SU-DHL-6 (cell line): ENCODE results near the gene FAM110D.

Experiments used
- H2AFZ ChIP-seq: fragments of 200-600 bp; sonication (generic); 2 replicates; pipeline ENCODE4 v1.6.1; 2014; ENCODE audit warnings: low read depth, mild to moderate bottlenecking, moderate library complexity, mixed read lengths, antibody characterized with exemption, low read length; ENCODE audit not compliant: severe bottlenecking
- H3F3A ChIP-seq: fragments of 200-600 bp; shearing (Covaris generic); 2 replicates; pipeline ENCODE4 v1.6.0; 2016; ENCODE audit warnings: antibody characterized with exemption, mild to moderate bottlenecking; ENCODE audit not compliant: insufficient read depth
- H3K27ac ChIP-seq: fragments of 200-600 bp; sonication (generic); 2 replicates; pipeline ENCODE4 v1.5.1; 2016; ENCODE audit warnings: low read depth, mild to moderate bottlenecking, low read length, moderate library complexity, mixed read lengths
- H3K27me3 ChIP-seq: fragments of 200-600 bp; sonication (generic), shearing (Covaris generic); 2 replicates; pipeline ENCODE4 v1.6.0; 2014; ENCODE audit warnings: mild to moderate bottlenecking, low read length
- H3K36me3 ChIP-seq: fragments of 200-600 bp; sonication (generic); 2 replicates; pipeline ENCODE4 v1.6.1; 2014; ENCODE audit warnings: mild to moderate bottlenecking, low read length, mixed read lengths
- H3K4me2 ChIP-seq: fragments of 300-600, 200-600 bp; shearing (Covaris generic), sonication (generic); 2 replicates; pipeline ENCODE4 v1.6.0; 2014; ENCODE audit warnings: low read length, low read depth, mild to moderate bottlenecking; ENCODE audit not compliant: poor library complexity, severe bottlenecking
- H3K4me3 ChIP-seq: fragments of 200-600 bp; sonication (generic); 2 replicates; pipeline ENCODE4 v1.5.1; 2014; ENCODE audit warnings: antibody characterized with exemption, low read length, mild to moderate bottlenecking, mixed read lengths; ENCODE audit not compliant: insufficient read depth, poor library complexity, severe bottlenecking
- H3K79me2 ChIP-seq: fragments of 200-600 bp; sonication (generic); 2 replicates; pipeline ENCODE4 v1.6.1; 2014; ENCODE audit warnings: mild to moderate bottlenecking, low read length, moderate library complexity; ENCODE audit not compliant: insufficient read depth
- H3K9ac ChIP-seq: fragments of 200-600 bp; sonication (generic); 2 replicates; pipeline ENCODE4 v1.7.0; 2014; ENCODE audit warnings: mild to moderate bottlenecking, low read length
- H3K9me2 ChIP-seq: fragments of 200-600 bp; sonication (generic); replicated peaks from 2 replicates; pipeline ENCODE4 v1.6.1; 2014; ENCODE audit warnings: low read length; ENCODE audit not compliant: insufficient read depth
- H3K9me3 ChIP-seq: fragments of 200-600 bp; sonication (generic); 2 replicates; pipeline ENCODE4 v1.6.1; 2014; ENCODE audit warnings: low read length, mixed read lengths; ENCODE audit not compliant: insufficient read depth
- H4K20me1 ChIP-seq: fragments of 200-600 bp; sonication (generic); 2 replicates; pipeline ENCODE4 v1.6.1; 2014; ENCODE audit warnings: low read depth, mild to moderate bottlenecking, antibody characterized with exemption, low read length, moderate library complexity, mixed read lengths
- CTCF ChIP-seq: fragments of 200-600 bp; sonication (generic); IDR thresholded peaks from one replicate; pipeline ENCODE4 v1.5.1; 2017; ENCODE audit warnings: antibody characterized with exemption, mild to moderate bottlenecking, low read length, moderate library complexity; ENCODE audit not compliant: insufficient read depth, poor library complexity, severe bottlenecking
- EZH2phosphoT487 ChIP-seq: fragments of 200-600 bp; sonication (generic), shearing (Covaris generic); conservative IDR thresholded peaks from 2 replicates; pipeline ENCODE4 v1.6.1; 2018; ENCODE audit warnings: mild to moderate bottlenecking, antibody characterized with exemption, low read length, moderate library complexity, mixed read lengths

Gene FAM110D

GRCh38 chr1:26195805-26196204 is 36.9 kb downstream of the FAM110D start:
- no peaks in the 10 kb centered on the region for H3K9me3 ChIP-seq
- no peaks in the 10 kb centered on the region for H3K36me3 ChIP-seq
- H3K79me2 ChIP-seq, result no peaks in the 10 kb centered on the region
- H3K4me2 ChIP-seq, result no peak overlapping the region
- no peaks in the 10 kb centered on the region for H3K27me3 ChIP-seq
- no peaks in the 10 kb centered on the region for H3F3A ChIP-seq
- no peak for TF ChIP-seq CTCF
- TF ChIP-seq EZH2phosphoT487, result no peak
- H3K27ac ChIP-seq, result no peak overlapping the region
- H4K20me1 ChIP-seq, result no peaks in the 10 kb centered on the region
- H3K9ac ChIP-seq, result no peak overlapping the region
- H2AFZ ChIP-seq, result no peak overlapping the region
- H3K9me2 ChIP-seq, result no peaks in the 10 kb centered on the region
- H3K4me3 ChIP-seq, result no peak overlapping the region

GRCh38 chr1:26197301-26197700 is 38.4 kb downstream of the FAM110D start:
- Histone ChIP-seq H3K9me3 (no peaks in the 10 kb centered on the region), H3K27me3 (no peaks in the 10 kb centered on the region), H3F3A (no peaks in the 10 kb centered on the region), H3K79me2 (no peaks in the 10 kb centered on the region), H3K36me3 (no peaks in the 10 kb centered on the region), H2AFZ (no peak overlapping the region), H3K9ac (no peak overlapping the region), H3K4me2 (no peak overlapping the region), H3K9me2 (no peaks in the 10 kb centered on the region), H3K27ac (no peak overlapping the region), H4K20me1 (no peaks in the 10 kb centered on the region), H3K4me3 (no peak overlapping the region)
- TF ChIP-seq EZH2phosphoT487 (no peak), CTCF (no peak)

- H3K9me3 ChIP-seq, result no peaks in the 10 kb centered on the region
- H3K27ac ChIP-seq, result no peak overlapping the region
- H3K79me2 ChIP-seq, result no peaks in the 10 kb centered on the region
- no peaks in the 10 kb centered on the region for H3K9me2 ChIP-seq
- H3K36me3 ChIP-seq, result no peaks in the 10 kb centered on the region
- no peaks in the 10 kb centered on the region for H3F3A ChIP-seq
- no peak overlapping the region for H3K9ac ChIP-seq
- no peaks in the 10 kb centered on the region for H4K20me1 ChIP-seq
- H2AFZ ChIP-seq, result no peak overlapping the region
- no peak overlapping the region for H3K4me2 ChIP-seq
- no peaks in the 10 kb centered on the region for H3K27me3 ChIP-seq
- no peak for TF ChIP-seq CTCF
- TF ChIP-seq EZH2phosphoT487, result no peak
- no peak overlapping the region for H3K4me3 ChIP-seq
Observed at GRCh38 chr1:26197813-26198212, 38.9 kb downstream of the FAM110D start.
